NOMO-1 treated with dmso at 0.1 percent for 144 hours (cell line): ENCODE measurements around the gene DVL2.

Experiments used
- DNase-seq: peaks from one replicate; lab custom pipeline; 2025; ENCODE audit not compliant: unreplicated experiment; lab: John Stamatoyannopoulos, UW

Gene DVL2

DNA sequence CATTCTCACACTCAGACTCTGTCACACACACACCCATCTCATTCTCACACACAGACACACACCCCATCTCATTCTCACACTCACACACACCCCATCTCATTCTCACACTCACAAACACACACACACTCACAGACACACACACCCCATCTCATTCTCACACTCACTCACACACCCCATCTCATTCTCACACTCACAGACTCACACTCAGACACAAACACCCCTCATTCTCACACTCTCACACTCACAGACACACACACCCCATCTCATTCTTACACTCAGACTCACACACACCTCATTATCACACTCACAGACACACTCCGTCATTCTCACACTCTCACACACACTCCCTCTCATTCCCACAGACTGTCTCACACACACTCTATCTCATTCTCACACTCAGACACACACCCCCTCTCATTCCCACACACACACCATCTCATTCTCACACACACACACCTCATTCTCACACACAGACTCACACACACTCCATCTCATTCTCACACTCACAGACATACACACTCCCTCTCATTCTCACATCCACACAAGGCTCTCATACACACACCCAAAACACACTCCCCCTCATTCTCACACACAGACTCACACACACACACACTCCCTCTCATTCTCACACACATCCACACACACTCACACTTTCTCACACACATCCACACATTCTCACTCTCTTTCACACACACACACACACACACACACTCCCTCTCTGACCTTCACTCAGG lies 58.0 kb downstream of the DVL2 start:
- DNase-seq = no peak
